SK-N-SH (cell line): ENCODE measurements around the gene BHMT. TPM values are rescaled to one million over a fixed set of nuclear protein-coding genes. Genes with fewer than 3 reads are reported as not detected.

Source experiments
- CTCF ChIA-PET: fragments of 300-600, 350-600 bp; formaldehyde crosslinking; extraction: SDS; loops from one replicate; lab custom pipeline; 2021; lab: Yijun Ruan, JAX
- POLR2A ChIA-PET: fragments of 350-600 bp; sonication (Branson Sonifier 250); formaldehyde crosslinking; extraction: SDS; loops from one replicate; lab custom pipeline; 2020; ENCODE audit warnings: antibody characterized with exemption, inconsistent platforms; lab: Yijun Ruan, JAX
- DNase-seq: peaks from one replicate; pipeline ENCODE4 v3.0.0; 2012
- H2AFZ ChIP-seq: fragments of 200-600 bp; sonication (generic); 2 replicates; pipeline ENCODE4 v1.8.1; 2016; ENCODE audit warnings: antibody characterized with exemption, mild to moderate bottlenecking, low read depth
- H3F3A ChIP-seq: fragments of 200-600 bp; sonication (generic); replicated peaks from 2 replicates; pipeline ENCODE3; 2016; ENCODE audit warnings: antibody characterized with exemption, mild to moderate bottlenecking; ENCODE audit not compliant: insufficient read depth
- H3K27ac ChIP-seq, 2 experiments: fragments of 200-500 bp in 1 of 2; fragments of 200-600 bp in 1 of 2; sonication (Bioruptor generic) in 1 of 2; sonication (generic), shearing (Covaris generic) in 1 of 2; 2 replicates each; pipeline versions ENCODE4 v1.5.1 to v1.6.1; 2014 to 2016; ENCODE audit warnings: low read depth in 2 of 2, inconsistent platforms in 1 of 2, low read length in 1 of 2, mild to moderate bottlenecking in 1 of 2, mixed read lengths in 1 of 2
- H3K27me3 ChIP-seq: fragments of 200-600 bp; sonication (generic), shearing (Covaris generic); 2 replicates; pipeline ENCODE4 v1.6.1; 2016; ENCODE audit warnings: mixed run types; ENCODE audit not compliant: insufficient read depth
- H3K36me3 ChIP-seq, 2 experiments: fragments of 200-500 bp in 1 of 2; fragments of 200-600 bp in 1 of 2; sonication (Bioruptor generic) in 1 of 2; sonication (generic) in 1 of 2; replicated peaks in 1 of 2; 2 replicates each; pipeline versions ENCODE3 to v1.5.1; 2014 to 2016; ENCODE audit warnings: low read length in 1 of 2, mild to moderate bottlenecking in 1 of 2; ENCODE audit not compliant: insufficient read depth in 2 of 2, control insufficient read depth in 1 of 2
- H3K4me1 ChIP-seq, 2 experiments: fragments of 200-500 bp in 1 of 2; fragments of 200-600 bp in 1 of 2; sonication (Bioruptor generic) in 1 of 2; sonication (generic), shearing (Covaris generic) in 1 of 2; 2 replicates each; pipeline versions ENCODE4 v1.5.1 to v1.6.1; 2014 to 2016; ENCODE audit warnings: low read depth in 1 of 2, low read length in 1 of 2, mixed run types in 1 of 2; ENCODE audit not compliant: insufficient read depth in 2 of 2, control insufficient read depth in 1 of 2
- H3K4me2 ChIP-seq: fragments of 200-600 bp; sonication (generic), shearing (Covaris generic); 2 replicates; pipeline ENCODE4 v1.6.1; 2017; ENCODE audit warnings: mixed run types
- H3K4me3 ChIP-seq, 2 experiments: fragments of 200-500 bp in 1 of 2; fragments of 200-600 bp in 1 of 2; sonication (Bioruptor generic) in 1 of 2; sonication (generic), shearing (Covaris generic) in 1 of 2; 2 replicates each; pipeline versions ENCODE4 v1.5.1 to v1.8.1; 2014 to 2016; ENCODE audit warnings: low read depth in 2 of 2, inconsistent platforms in 1 of 2, low read length in 1 of 2, mild to moderate bottlenecking in 1 of 2, mixed read lengths in 1 of 2, moderate library complexity in 1 of 2
- H3K79me2 ChIP-seq: fragments of 200-600 bp; sonication (generic); 2 replicates; pipeline ENCODE4 v1.8.1; 2017; ENCODE audit warnings: mild to moderate bottlenecking; ENCODE audit not compliant: insufficient read depth
- H3K9ac ChIP-seq: fragments of 200-600 bp; sonication (generic); 2 replicates; pipeline ENCODE4 v1.6.1; 2017; ENCODE audit warnings: mixed run types
- H3K9me2 ChIP-seq: fragments of 200-600 bp; sonication (generic); 2 replicates; pipeline ENCODE4 v1.6.1; 2017; ENCODE audit warnings: mixed run types
- H3K9me3 ChIP-seq: fragments of 200-600 bp; sonication (generic); 2 replicates; pipeline ENCODE4 v1.6.1; 2017; ENCODE audit warnings: mixed run types, mild to moderate bottlenecking, moderate library complexity
- H4K20me1 ChIP-seq: fragments of 200-600 bp; sonication (generic); 2 replicates; pipeline ENCODE4 v1.6.1; 2017; ENCODE audit warnings: mild to moderate bottlenecking, mixed run types; ENCODE audit not compliant: insufficient read depth
- CHD2 ChIP-seq: fragments of 150-350 bp; IDR thresholded peaks from 2 replicates; pipeline ENCODE4 v1.6.1; 2018; ENCODE audit warnings: low read length; ENCODE audit not compliant: partially characterized antibody
- EP300 ChIP-seq, 2 experiments: IDR thresholded peaks; 2 replicates each; pipeline versions ENCODE4 v1.4.0 to v1.6.1; 2012; ENCODE audit warnings: borderline replicate concordance in 1 of 2, low read depth in 1 of 2, low read length in 1 of 2
- EZH2phosphoT487 ChIP-seq: fragments of 200-600 bp; sonication (generic); IDR thresholded peaks from 2 replicates; pipeline ENCODE4 v1.6.1; 2017; ENCODE audit warnings: low read depth, mixed run types, mild to moderate bottlenecking, antibody characterized with exemption, moderate library complexity, borderline replicate concordance
- FOSL2 ChIP-seq: IDR thresholded peaks from 2 replicates; pipeline ENCODE4 v1.4.0; 2012; ENCODE audit warnings: low read depth, mild to moderate bottlenecking, moderate library complexity, borderline replicate concordance
- FOXJ3 ChIP-seq: sonication (generic); formaldehyde crosslinking; IDR thresholded peaks from 2 replicates; pipeline ENCODE4 v1.5.1; 2020; ENCODE audit warnings: mild to moderate bottlenecking, missing genetic modification reagents
- FOXM1 ChIP-seq: IDR thresholded peaks from 2 replicates; pipeline ENCODE4 v1.4.0; 2012; ENCODE audit warnings: low read depth, mild to moderate bottlenecking
- JUND ChIP-seq: IDR thresholded peaks from 2 replicates; pipeline ENCODE4 v1.4.0; 2012
- MEF2A ChIP-seq: IDR thresholded peaks from 2 replicates; pipeline ENCODE4 v1.4.0; 2012; ENCODE audit warnings: low read depth, borderline replicate concordance
- NFIC ChIP-seq: IDR thresholded peaks from 2 replicates; pipeline ENCODE4 v1.4.0; 2012; ENCODE audit warnings: borderline replicate concordance
- NRF1 ChIP-seq: IDR thresholded peaks from 2 replicates; pipeline ENCODE4 v1.6.1; 2012; ENCODE audit warnings: low read depth, mild to moderate bottlenecking, low read length
- POLR2AphosphoS5 ChIP-seq: IDR thresholded peaks from 2 replicates; pipeline ENCODE4 v1.6.1; 2012; ENCODE audit warnings: low read depth, low read length
- RCOR1 ChIP-seq: fragments of 150-350 bp; IDR thresholded peaks from 2 replicates; pipeline ENCODE4 v1.6.1; 2017; ENCODE audit warnings: antibody characterized with exemption, low read length
- RFX5 ChIP-seq: IDR thresholded peaks from 2 replicates; pipeline ENCODE4 v1.6.1; 2012; ENCODE audit warnings: mild to moderate bottlenecking, improper control_type of control experiment, low read length
- RXRA ChIP-seq: IDR thresholded peaks from 2 replicates; pipeline ENCODE4 v1.4.0; 2012; ENCODE audit warnings: low read depth, mild to moderate bottlenecking, borderline replicate concordance
- SMC3 ChIP-seq: IDR thresholded peaks from 2 replicates; pipeline ENCODE4 v1.6.1; 2012; ENCODE audit warnings: low read depth, low read length, improper control_type of control experiment
- TCF12 ChIP-seq: IDR thresholded peaks from 2 replicates; pipeline ENCODE4 v1.4.0; 2012
- WGBS: methylation state at CpG from one replicate; pipeline ENCODE4 v1.1.6; 2017; ENCODE audit warnings: low lambda C conversion rate; 5-methylcytosine and 5-hydroxymethylcytosine counted together
- polyA plus RNA-seq, 3 experiments: library from polyadenylated mRNA; depleted of rRNA; stranded (reverse); fragments of >200 nt; gene quantifications; 2 replicates each; pipeline ENCODE4 v1.2.3, GENCODE V29; 2012
- TF ChIP-seq, protein P1 (sequence below): IDR thresholded peaks from 2 replicates; pipeline ENCODE4 v1.4.0; 2012; ENCODE audit warnings: low read depth
- TF ChIP-seq, protein P2 (sequence below): IDR thresholded peaks from 2 replicates; pipeline ENCODE4 v1.4.0; 2012; ENCODE audit warnings: low read depth, borderline replicate concordance
- TF ChIP-seq, protein P3 (sequence below): fragments of 200-600 bp; sonication (generic); IDR thresholded peaks from 2 replicates; pipeline ENCODE4 v1.6.1; 2017; ENCODE audit warnings: antibody characterized with exemption, mild to moderate bottlenecking, moderate library complexity
- TF ChIP-seq, protein P4 (sequence below): IDR thresholded peaks from 2 replicates; pipeline ENCODE4; 2012
- TF ChIP-seq, protein P5 (sequence below): fragments of 150-350 bp; IDR thresholded peaks from 2 replicates; pipeline ENCODE4 v1.6.1; 2016; ENCODE audit warnings: mild to moderate bottlenecking, low read depth, low read length

The BHMT gene
- polyA plus RNA-seq, 1 of the 3 experiments (the other 2 are of a cell fraction), result not detected

DNA sequence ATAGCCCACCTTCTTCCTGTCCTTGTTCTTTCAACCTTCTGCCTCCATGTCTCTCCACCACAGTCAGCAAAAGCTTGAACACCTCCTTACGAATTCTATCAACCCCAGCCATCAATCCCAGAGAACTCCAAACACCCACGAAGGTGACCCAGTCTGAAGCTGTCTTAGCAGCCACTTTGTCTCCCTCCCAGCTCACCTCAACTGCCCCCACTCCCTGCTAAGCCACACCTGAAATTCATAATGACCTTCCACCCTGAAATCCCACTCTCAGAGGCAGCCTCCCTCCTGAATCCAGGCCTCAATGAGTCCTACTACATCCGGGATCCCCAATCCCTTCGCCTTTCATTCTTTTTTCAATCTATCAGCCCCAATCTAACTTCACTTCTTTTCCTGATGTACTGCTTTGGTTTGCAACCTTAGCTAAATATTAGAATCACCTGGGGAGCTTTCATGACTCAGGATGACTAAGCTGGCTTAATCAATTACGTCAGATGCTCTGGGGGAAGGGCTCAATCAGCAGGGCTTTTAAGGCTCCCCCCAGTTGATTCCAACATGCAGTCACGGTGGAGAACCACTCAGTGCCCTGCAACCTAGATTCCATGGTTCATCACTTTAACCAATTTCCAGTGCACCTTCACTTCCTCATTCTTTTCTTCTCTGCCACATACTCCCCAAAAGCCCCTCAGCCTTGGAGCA, 32.2 kb downstream of the BHMT start:
- no peak overlapping the region for H3K9ac ChIP-seq
- DNase-seq, result no peak

DNA sequence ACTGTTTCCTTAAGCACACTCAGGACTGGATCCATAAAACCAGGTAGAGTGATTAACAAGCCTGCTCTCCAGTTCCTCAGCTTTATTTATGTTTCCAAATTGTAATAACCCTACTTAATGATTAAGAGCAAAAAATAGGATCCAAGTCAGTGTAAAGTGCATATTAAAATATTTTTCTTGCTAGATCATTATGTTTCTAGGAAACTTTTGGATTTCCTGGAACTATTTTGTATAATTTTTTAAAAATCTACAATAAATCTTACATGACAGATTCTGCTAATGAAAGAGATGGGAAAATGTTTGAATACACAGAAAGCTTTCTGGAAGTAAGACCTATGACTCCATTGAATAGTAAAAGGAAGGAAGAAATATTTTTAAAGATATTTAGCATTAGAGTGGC, 35.5 kb downstream of the BHMT start:
- Histone ChIP-seq H3K4me1 (no peaks in the 10 kb centered on the region), H3K27me3 (no peaks in the 10 kb centered on the region), H3K4me2 (no peak overlapping the region), H3K9me2 (no peaks in the 10 kb centered on the region), H3K79me2 (no peaks in the 10 kb centered on the region), H3K9me3 (no peaks in the 10 kb centered on the region), H3K27ac (no peak overlapping the region), H4K20me1 (no peaks in the 10 kb centered on the region), H3K4me3 (no peak overlapping the region), H3F3A (no peaks in the 10 kb centered on the region), H3K36me3 (no peaks in the 10 kb centered on the region), H2AFZ (no peak overlapping the region), H3K9ac (no peak overlapping the region)
- TF ChIP-seq, protein P1, sequence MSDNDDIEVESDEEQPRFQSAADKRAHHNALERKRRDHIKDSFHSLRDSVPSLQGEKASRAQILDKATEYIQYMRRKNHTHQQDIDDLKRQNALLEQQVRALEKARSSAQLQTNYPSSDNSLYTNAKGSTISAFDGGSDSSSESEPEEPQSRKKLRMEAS, result no peak
- TF ChIP-seq, protein P2, sequence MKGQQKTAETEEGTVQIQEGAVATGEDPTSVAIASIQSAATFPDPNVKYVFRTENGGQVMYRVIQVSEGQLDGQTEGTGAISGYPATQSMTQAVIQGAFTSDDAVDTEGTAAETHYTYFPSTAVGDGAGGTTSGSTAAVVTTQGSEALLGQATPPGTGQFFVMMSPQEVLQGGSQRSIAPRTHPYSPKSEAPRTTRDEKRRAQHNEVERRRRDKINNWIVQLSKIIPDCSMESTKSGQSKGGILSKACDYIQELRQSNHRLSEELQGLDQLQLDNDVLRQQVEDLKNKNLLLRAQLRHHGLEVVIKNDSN, result no peak
- no peak for TF ChIP-seq MEF2A
- TF ChIP-seq RCOR1, result no peak
- TF ChIP-seq NRF1, result no peak
- no peak for TF ChIP-seq SMC3
- no peak for TF ChIP-seq TCF12
- TF ChIP-seq RFX5, result no peak
- TF ChIP-seq, protein P3, sequence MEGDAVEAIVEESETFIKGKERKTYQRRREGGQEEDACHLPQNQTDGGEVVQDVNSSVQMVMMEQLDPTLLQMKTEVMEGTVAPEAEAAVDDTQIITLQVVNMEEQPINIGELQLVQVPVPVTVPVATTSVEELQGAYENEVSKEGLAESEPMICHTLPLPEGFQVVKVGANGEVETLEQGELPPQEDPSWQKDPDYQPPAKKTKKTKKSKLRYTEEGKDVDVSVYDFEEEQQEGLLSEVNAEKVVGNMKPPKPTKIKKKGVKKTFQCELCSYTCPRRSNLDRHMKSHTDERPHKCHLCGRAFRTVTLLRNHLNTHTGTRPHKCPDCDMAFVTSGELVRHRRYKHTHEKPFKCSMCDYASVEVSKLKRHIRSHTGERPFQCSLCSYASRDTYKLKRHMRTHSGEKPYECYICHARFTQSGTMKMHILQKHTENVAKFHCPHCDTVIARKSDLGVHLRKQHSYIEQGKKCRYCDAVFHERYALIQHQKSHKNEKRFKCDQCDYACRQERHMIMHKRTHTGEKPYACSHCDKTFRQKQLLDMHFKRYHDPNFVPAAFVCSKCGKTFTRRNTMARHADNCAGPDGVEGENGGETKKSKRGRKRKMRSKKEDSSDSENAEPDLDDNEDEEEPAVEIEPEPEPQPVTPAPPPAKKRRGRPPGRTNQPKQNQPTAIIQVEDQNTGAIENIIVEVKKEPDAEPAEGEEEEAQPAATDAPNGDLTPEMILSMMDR, result no peak
- TF ChIP-seq EP300 (IDR thresholded peaks at IDR 0.05; ENCODE audit: borderline replicate concordance in 1 of 2, low read depth in 1 of 2, low read length in 1 of 2), result no peak
- TF ChIP-seq, protein P4, sequence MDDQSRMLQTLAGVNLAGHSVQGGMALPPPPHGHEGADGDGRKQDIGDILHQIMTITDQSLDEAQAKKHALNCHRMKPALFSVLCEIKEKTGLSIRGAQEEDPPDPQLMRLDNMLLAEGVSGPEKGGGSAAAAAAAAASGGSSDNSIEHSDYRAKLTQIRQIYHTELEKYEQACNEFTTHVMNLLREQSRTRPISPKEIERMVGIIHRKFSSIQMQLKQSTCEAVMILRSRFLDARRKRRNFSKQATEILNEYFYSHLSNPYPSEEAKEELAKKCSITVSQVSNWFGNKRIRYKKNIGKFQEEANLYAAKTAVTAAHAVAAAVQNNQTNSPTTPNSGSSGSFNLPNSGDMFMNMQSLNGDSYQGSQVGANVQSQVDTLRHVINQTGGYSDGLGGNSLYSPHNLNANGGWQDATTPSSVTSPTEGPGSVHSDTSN, result no peak
- no peak for TF ChIP-seq JUND
- TF ChIP-seq EZH2phosphoT487, result no peak
- TF ChIP-seq CHD2, result no peak
- no peak for TF ChIP-seq POLR2AphosphoS5
- no peak for TF ChIP-seq NFIC
- DNase-seq, result no peak
- POLR2A ChIA-PET, result no interaction called here
- CTCF ChIA-PET, result interaction anchor here (1.3 to 9.9 kb wide), 4 partner anchors 14 to 318 kb away, joined by 4 to 93 read pairs (median 16); no protein-coding TSS in a partner anchor

More for the DNA sequence above, 32.2 kb downstream of the BHMT start:
- Histone ChIP-seq H2AFZ (no peak overlapping the region), H3K27ac (no peak overlapping the region), H3K4me1 (no peaks in the 10 kb centered on the region), H3K36me3 (no peaks in the 10 kb centered on the region), H3F3A (no peaks in the 10 kb centered on the region), H3K9me3 (no peaks in the 10 kb centered on the region), H3K9me2 (no peaks in the 10 kb centered on the region), H3K27me3 (no peaks in the 10 kb centered on the region), H3K4me3 (no peak overlapping the region), H4K20me1 (no peaks in the 10 kb centered on the region), H3K4me2 (no peak overlapping the region), H3K79me2 (no peaks in the 10 kb centered on the region)
- POLR2A ChIA-PET, result interaction anchor here (1.1 kb wide), 1 partner anchor 48 kb away, joined by 3 read pairs; no protein-coding TSS in a partner anchor
- CTCF ChIA-PET, result interaction anchor here (1.2 to 9.9 kb wide), 4 partner anchors 9 to 121 kb away, joined by 3 to 93 read pairs (median 16); no protein-coding TSS in a partner anchor
- 71% methylated on average over 6 of the region's 6 CpGs for WGBS
- TF ChIP-seq EZH2phosphoT487, result no peak
- no peak for TF ChIP-seq RXRA
- TF ChIP-seq TCF12, result 0 out of 2 replicates have a peak, but pooled peaks have one; percentile 18
- TF ChIP-seq, protein P5, sequence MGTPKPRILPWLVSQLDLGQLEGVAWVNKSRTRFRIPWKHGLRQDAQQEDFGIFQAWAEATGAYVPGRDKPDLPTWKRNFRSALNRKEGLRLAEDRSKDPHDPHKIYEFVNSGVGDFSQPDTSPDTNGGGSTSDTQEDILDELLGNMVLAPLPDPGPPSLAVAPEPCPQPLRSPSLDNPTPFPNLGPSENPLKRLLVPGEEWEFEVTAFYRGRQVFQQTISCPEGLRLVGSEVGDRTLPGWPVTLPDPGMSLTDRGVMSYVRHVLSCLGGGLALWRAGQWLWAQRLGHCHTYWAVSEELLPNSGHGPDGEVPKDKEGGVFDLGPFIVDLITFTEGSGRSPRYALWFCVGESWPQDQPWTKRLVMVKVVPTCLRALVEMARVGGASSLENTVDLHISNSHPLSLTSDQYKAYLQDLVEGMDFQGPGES, result no peak
- no peak for TF ChIP-seq CHD2
- TF ChIP-seq JUND, result no peak
- no peak for TF ChIP-seq FOXM1
- TF ChIP-seq, protein P1, result no peak
- no peak for TF ChIP-seq FOXJ3 (CRISPR knock-in tag)
- peak; percentile 65 for TF ChIP-seq FOSL2
- TF ChIP-seq RFX5, result no peak
